ENCODE results near the gene GASK1A.
"Not testable (repeated sequence)": the region's sequence is repeated elsewhere in the genome, so short reads cannot be mapped to it uniquely, and the experiment has no call there.

The GASK1A gene

GRCh38 chr3:42970557-42970956 lies 8.6 kb upstream of the GASK1A start:
- Mint-ChIP-seq H3K4me1 (ENCODE audit: low read depth) (no peaks in the 10 kb centered on the region), H3K9me3 (peaks cover 18% of the 10 kb centered on the region), H3K4me3 (no peak overlapping the region), H3K27me3 (ENCODE audit: low read depth) (peaks cover 10% of the 10 kb centered on the region), H3K36me3 (ENCODE audit: low read depth) (peaks cover 2% of the 10 kb centered on the region), H3K27ac (no peak overlapping the region)
- DNase-seq (ENCODE audit: low spot score) = no peak

GRCh38 chr3:42970976-42971772 lies 7.9 kb upstream of the GASK1A start:
- Mint-ChIP-seq H3K27me3 (ENCODE audit: low read depth) (peaks cover 10% of the 10 kb centered on the region), H3K4me1 (ENCODE audit: low read depth) (no peaks in the 10 kb centered on the region), H3K36me3 (ENCODE audit: low read depth) (peaks cover 2% of the 10 kb centered on the region), H3K9me3 (peaks cover 18% of the 10 kb centered on the region), H3K27ac (no peak overlapping the region), H3K4me3 (no peak overlapping the region)
- DNase-seq (ENCODE audit: low spot score) = no peak

- H3K36me3 Mint-ChIP-seq (ENCODE audit: low read depth); H3K4me3 Mint-ChIP-seq; DNase-seq (ENCODE audit: low spot score); H3K27ac Mint-ChIP-seq; H3K4me1 Mint-ChIP-seq (ENCODE audit: low read depth): not testable (repeated sequence)
- H3K9me3 Mint-ChIP-seq = peaks cover 18% of the 10 kb centered on the region
- peaks cover 28% of the 10 kb centered on the region for H3K27me3 Mint-ChIP-seq (ENCODE audit: low read depth)
These were observed 4.2 kb upstream of the GASK1A start for GRCh38 chr3:42974906-42975305.

DNA sequence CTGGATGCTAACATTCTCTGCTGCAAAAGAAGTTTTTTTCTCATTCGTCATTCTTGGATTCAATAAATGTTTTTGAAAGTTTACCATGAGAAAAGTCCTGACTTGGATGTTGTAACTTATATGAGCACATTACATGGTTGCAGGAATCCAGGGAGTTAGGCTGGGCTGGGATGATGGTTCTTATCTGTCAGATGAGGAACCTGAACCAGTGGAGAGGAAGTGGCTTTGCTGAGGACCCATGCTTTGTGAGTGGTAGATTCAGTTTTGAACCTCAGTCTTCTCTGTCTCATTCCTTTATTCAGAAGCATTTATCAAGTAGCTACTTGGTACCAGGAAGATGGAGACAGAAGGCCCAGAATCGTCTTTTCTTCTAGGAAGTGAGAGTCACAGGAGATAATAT lies 3.7 kb upstream of the GASK1A start:
- Mint-ChIP-seq H3K4me3 (no peak overlapping the region), H3K9me3 (peaks cover 18% of the 10 kb centered on the region), H3K27me3 (ENCODE audit: low read depth) (peaks cover 32% of the 10 kb centered on the region), H3K36me3 (ENCODE audit: low read depth) (peaks cover 2% of the 10 kb centered on the region), H3K4me1 (ENCODE audit: low read depth) (peaks cover 4% of the 10 kb centered on the region), H3K27ac (no peak overlapping the region)
- no peak for DNase-seq (ENCODE audit: low spot score)

DNA sequence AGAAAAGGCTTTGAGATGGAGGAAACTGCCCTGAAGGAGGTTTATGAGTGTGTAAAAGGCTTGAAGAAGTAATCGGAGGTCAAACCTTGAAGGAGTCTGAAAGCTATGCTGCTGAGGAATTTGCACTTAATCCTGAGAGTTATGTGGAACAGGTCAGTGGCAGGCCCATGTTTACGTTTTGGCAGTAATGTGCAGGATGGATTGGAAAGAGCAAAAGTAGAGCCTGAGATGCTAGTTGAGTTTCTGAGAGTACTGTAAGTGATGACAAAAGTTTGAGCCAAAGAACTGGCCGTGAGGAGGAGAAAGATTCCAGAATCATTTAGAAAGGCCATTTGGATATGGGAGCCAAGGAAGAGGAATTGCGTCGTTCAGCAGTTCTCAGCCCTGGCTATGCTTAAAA lies 3.2 kb upstream of the GASK1A start:
- Mint-ChIP-seq H3K4me1 (ENCODE audit: low read depth) (peaks cover 4% of the 10 kb centered on the region), H3K27me3 (ENCODE audit: low read depth) (peaks cover 33% of the 10 kb centered on the region), H3K36me3 (ENCODE audit: low read depth) (peaks cover 2% of the 10 kb centered on the region), H3K27ac (no peak overlapping the region), H3K4me3 (no peak overlapping the region), H3K9me3 (peaks cover 18% of the 10 kb centered on the region)
- no peak for DNase-seq (ENCODE audit: low spot score)

- DNase-seq (ENCODE audit: low spot score) = no peak
- Mint-ChIP-seq H3K27ac (no peak overlapping the region), H3K4me1 (ENCODE audit: low read depth) (peaks cover 4% of the 10 kb centered on the region), H3K27me3 (ENCODE audit: low read depth) (peaks cover 52% of the 10 kb centered on the region), H3K4me3 (no peak overlapping the region), H3K9me3 (no peaks in the 10 kb centered on the region), H3K36me3 (ENCODE audit: low read depth) (no peaks in the 10 kb centered on the region)
These were observed 1.1 kb downstream of the GASK1A start for GRCh38 chr3:42980209-42980608.

- Mint-ChIP-seq H3K4me3 (no peak overlapping the region), H3K27me3 (ENCODE audit: low read depth) (peaks cover 52% of the 10 kb centered on the region), H3K4me1 (ENCODE audit: low read depth) (peaks cover 4% of the 10 kb centered on the region), H3K9me3 (no peaks in the 10 kb centered on the region), H3K36me3 (ENCODE audit: low read depth) (no peaks in the 10 kb centered on the region), H3K27ac (no peak overlapping the region)
- no peak for DNase-seq (ENCODE audit: low spot score)
These were observed 1.8 kb downstream of the GASK1A start for GRCh38 chr3:42980909-42981308.

DNA sequence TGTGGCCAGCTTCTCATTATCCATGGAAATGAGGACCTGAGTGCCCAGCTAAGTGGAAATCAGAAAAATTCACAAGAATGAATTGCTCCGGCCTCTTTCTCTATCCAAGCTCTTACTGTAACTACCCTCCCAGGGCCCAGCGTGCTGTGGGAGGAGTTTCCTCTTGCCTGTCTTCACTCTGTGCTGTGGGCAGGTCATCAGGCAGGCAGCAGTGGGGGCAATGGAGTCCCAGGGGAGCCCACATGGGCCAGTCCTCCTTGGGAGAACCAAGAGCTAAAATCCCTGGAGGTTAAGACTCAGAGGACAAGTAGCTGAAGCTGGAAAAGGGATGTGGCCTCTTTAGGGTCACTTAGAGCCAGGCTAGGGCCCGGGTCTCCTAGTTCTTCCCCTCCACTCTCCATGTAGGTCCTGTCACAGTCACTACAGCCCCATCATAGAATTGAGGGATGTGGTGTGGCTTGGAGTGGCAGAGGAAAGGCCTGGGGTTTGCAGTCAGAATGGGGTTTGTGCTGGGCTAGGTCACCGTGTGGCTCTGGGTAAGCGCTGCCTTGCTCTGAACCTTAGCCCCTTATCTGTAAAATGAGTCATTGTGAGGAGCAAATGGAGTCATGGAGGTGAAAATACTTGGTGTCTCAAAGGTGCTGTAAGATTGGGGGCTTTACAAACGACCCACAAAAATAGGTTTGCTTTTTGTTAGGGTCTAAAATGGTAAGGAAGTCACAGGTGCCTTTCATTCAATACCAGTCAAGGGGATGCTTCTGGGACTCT lies 3.7 kb downstream of the GASK1A start:
- H3K27me3 Mint-ChIP-seq (ENCODE audit: low read depth) = peaks cover 47% of the 10 kb centered on the region
- no peaks in the 10 kb centered on the region for H3K9me3 Mint-ChIP-seq
- peaks cover 4% of the 10 kb centered on the region for H3K4me1 Mint-ChIP-seq (ENCODE audit: low read depth)
- no peak for DNase-seq (ENCODE audit: low spot score)
- no peak overlapping the region for H3K27ac Mint-ChIP-seq
- H3K36me3 Mint-ChIP-seq (ENCODE audit: low read depth) = no peaks in the 10 kb centered on the region
- H3K4me3 Mint-ChIP-seq = no peak overlapping the region

- Mint-ChIP-seq H3K9me3 (no peaks in the 10 kb centered on the region), H3K4me1 (ENCODE audit: low read depth) (peaks cover under 1% of the 10 kb centered on the region)
These were observed 4.8 kb downstream of the GASK1A start for GRCh38 chr3:42983927-42984326.

GRCh38 chr3:42984701-42985100 lies 5.6 kb downstream of the GASK1A start:
- Mint-ChIP-seq H3K4me3 (no peak overlapping the region), H3K27ac (no peak overlapping the region), H3K27me3 (ENCODE audit: low read depth) (peaks cover 37% of the 10 kb centered on the region), H3K9me3 (no peaks in the 10 kb centered on the region), H3K4me1 (ENCODE audit: low read depth) (no peaks in the 10 kb centered on the region), H3K36me3 (ENCODE audit: low read depth) (no peaks in the 10 kb centered on the region)
- no peak for DNase-seq (ENCODE audit: low spot score)

More at GRCh38 chr3:42983927-42984326, 4.8 kb downstream of the GASK1A start:
- H3K4me3 Mint-ChIP-seq = no peak overlapping the region
- no peaks in the 10 kb centered on the region for H3K36me3 Mint-ChIP-seq (ENCODE audit: low read depth)
- H3K27ac Mint-ChIP-seq = no peak overlapping the region
- H3K27me3 Mint-ChIP-seq (ENCODE audit: low read depth) = peaks cover 42% of the 10 kb centered on the region
- DNase-seq (ENCODE audit: low spot score) = no peak

DNA sequence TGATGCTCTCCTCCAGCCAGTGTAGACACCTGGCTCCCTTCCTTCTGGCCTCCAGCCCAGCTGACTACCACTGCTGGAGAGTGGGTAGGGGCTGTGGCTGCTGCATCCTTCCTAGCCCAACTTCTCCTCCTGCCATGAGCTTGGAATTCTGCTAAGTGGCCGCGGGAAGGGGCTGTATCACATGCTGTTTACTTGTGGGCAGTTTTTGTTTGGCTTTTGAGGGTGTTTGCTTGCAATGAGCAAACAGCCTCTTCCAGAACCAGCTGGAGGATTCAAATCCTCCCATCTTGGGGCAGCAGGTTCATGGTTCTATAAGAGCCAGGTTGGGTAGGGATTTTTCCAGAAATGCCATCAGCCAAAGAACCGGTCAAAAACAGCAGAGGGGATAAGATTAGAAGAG lies 9.0 kb downstream of the GASK1A start:
- Mint-ChIP-seq H3K4me3 (no peak overlapping the region), H3K27me3 (ENCODE audit: low read depth) (peaks cover 14% of the 10 kb centered on the region), H3K36me3 (ENCODE audit: low read depth) (no peaks in the 10 kb centered on the region), H3K9me3 (no peaks in the 10 kb centered on the region), H3K27ac (no peak overlapping the region), H3K4me1 (ENCODE audit: low read depth) (no peaks in the 10 kb centered on the region)
- DNase-seq (ENCODE audit: low spot score) = no peak

DNA sequence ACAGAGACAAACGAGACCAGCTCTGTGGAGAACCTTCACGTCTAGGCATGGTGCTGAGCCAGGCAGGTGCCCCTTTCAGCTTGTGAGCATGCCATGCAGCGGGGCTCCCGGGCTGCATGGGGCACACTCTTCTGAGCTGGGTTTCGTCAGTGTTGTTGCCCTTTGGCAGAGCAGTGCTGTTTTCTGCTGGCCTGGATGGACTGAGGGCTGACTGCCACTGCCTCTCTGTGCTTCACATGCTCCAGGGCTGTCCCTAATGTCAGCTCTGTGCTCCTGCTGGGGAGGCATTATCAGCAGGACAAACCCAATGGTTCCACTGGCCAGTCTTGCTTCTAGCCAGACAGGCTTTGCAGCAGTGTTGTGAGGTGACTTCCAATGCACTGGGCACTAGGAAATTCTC lies 9.5 kb downstream of the GASK1A start:
- no peak overlapping the region for H3K27ac Mint-ChIP-seq
- H3K9me3 Mint-ChIP-seq = no peaks in the 10 kb centered on the region
- H3K4me1 Mint-ChIP-seq (ENCODE audit: low read depth) = no peaks in the 10 kb centered on the region
- DNase-seq (ENCODE audit: low spot score) = no peak
- no peaks in the 10 kb centered on the region for H3K36me3 Mint-ChIP-seq (ENCODE audit: low read depth)
- no peak overlapping the region for H3K4me3 Mint-ChIP-seq
- peaks cover 10% of the 10 kb centered on the region for H3K27me3 Mint-ChIP-seq (ENCODE audit: low read depth)

DNA sequence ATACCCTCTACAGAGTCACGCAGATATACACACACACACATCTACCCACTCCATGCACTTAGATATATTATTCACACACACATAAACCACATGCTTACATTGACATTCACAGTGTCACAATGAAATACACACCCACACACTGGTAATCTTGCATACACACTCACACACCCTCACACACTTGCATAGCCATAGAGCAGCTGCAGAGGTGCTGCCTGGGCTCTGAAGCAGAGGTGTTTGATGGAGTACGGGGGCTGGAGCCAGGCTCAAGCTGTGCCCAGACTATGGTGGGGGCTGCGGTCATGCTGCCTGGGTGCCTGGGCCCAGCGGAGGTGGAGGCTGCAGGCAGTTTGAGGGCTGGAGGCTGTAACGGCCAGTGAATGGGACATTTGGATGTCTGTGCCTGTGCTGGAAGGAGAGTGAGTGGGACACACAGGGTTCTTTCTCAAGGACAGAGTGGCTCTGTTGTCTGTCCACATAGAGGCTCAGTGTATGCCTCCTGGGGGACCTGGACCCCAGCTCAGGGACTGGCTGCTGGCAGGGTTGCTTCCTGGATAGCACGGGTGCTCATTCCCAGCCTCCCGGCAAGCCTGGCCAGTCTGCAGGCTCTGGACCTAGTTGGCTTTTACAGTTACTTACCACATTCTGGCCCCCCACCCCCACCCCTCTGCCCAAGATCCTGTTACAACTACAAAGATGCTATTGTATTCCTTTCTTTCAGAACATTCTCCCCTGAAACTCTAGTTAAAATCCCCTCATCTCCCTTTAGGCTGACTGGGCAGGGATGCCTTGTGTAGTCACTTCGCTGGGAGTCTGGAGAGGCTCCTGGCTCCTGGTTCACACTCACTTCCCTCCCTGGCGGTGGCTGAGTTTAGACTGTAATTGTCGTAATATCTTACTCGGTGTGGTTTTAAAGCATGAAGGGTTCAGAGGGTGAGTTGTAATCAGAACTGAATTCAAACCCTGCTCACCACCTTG lies 12.5 kb downstream of the GASK1A start:
- Mint-ChIP-seq H3K27me3 (ENCODE audit: low read depth) (peaks cover 5% of the 10 kb centered on the region), H3K36me3 (ENCODE audit: low read depth) (no peaks in the 10 kb centered on the region), H3K4me1 (ENCODE audit: low read depth) (peaks cover 3% of the 10 kb centered on the region), H3K4me3 (no peak overlapping the region), H3K9me3 (no peaks in the 10 kb centered on the region), H3K27ac (no peak overlapping the region)
- DNase-seq (ENCODE audit: low spot score) = no peak

Measured in T-helper 2 cell treated with Interferon-gamma antibody and Interleukin-4, amounts not matched to agents 5 μg/mL and 100 μg/mL, for 36 hours (primary cell).